Measurements from ENCODE around the gene NOTCH1.

The NOTCH1 gene

GRCh38 chr9:136474974-136475865 lies 70.6 kb downstream of the NOTCH1 start:
- Mint-ChIP-seq H3K4me3 (no peak overlapping the region), H3K27ac (no peak overlapping the region), H3K27me3 (no peaks in the 10 kb centered on the region), H3K4me1 (peaks cover 35% of the 10 kb centered on the region), H3K9me3 (no peaks in the 10 kb centered on the region)
- ATAC-seq (no peak), DNase-seq (no peak)

- H3K9me3 Mint-ChIP-seq, result no peaks in the 10 kb centered on the region
- ATAC-seq (no peak), DNase-seq (no peak)
- H3K4me1 Mint-ChIP-seq, result peaks cover 24% of the 10 kb centered on the region
- H3K4me3 Mint-ChIP-seq, result no peak overlapping the region
- no peaks in the 10 kb centered on the region for H3K27me3 Mint-ChIP-seq
- H3K27ac Mint-ChIP-seq, result peak overlapping the region in 1 of 2 donors; percentile 74
Measured at GRCh38 chr9:136474021-136474640, 71.7 kb downstream of the NOTCH1 start.

DNA sequence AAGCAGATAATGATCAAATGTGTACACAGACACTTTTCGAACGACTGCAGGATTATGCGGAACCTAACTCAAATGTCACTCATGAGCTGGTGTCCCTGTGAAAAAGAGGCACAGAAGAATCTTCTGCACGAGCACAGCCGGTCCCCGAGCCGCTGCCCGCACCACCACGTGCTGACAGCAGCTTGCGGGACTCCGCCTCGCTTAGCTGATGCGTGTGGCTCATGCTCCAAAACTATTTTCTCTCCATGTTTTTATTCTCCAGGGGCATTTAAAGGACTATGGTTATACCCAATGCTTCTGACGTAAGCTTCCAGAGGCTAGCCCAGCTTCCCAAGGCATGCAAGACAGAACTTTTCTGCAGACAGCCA lies 72.5 kb downstream of the NOTCH1 start:
- ATAC-seq (no peak), DNase-seq (no peak)
- H3K4me1 Mint-ChIP-seq, result peaks cover 16% of the 10 kb centered on the region
- no peaks in the 10 kb centered on the region for H3K9me3 Mint-ChIP-seq
- H3K27ac Mint-ChIP-seq, result no peak overlapping the region
- no peak overlapping the region for H3K4me3 Mint-ChIP-seq
- H3K27me3 Mint-ChIP-seq, result no peaks in the 10 kb centered on the region

DNA sequence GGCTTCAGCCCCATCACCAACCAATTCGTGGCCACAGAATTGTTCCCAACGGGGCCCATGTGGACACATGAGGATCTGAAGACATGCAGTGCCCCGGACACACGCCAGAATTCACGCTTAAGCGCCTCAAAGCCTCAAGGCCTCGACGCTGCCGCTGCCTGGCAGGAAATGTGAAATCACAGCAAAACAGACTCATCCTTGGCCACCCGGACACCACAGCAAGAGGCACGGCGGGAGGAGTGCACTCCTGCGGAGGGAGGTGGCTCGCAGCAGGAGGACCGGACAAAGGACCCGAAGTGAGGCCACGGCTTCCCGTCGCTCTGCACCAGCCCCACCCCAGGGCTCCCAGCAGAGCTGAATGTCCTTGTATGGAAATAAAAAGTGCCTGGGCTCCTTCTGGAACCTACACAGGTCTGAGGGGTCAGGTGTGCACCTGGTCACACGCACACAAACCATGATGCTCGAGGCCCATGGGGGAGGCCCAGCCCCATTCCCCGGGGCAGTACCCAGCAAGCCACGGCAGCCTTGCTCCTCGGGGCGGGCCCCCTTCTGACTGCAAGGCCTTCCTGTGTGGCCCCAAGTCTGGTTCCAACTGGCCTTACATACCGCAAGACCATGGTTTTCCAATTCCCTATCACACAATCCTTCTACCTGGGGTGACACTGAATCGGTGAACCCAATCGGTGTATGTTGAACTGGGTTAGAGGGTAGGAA lies 73.1 kb downstream of the NOTCH1 start:
- H3K4me3 Mint-ChIP-seq, result no peak overlapping the region
- ATAC-seq (no peak), DNase-seq (no peak)
- H3K4me1 Mint-ChIP-seq, result peaks cover 15% of the 10 kb centered on the region
- no peaks in the 10 kb centered on the region for H3K9me3 Mint-ChIP-seq
- no peak overlapping the region for H3K27ac Mint-ChIP-seq
- no peaks in the 10 kb centered on the region for H3K27me3 Mint-ChIP-seq

DNA sequence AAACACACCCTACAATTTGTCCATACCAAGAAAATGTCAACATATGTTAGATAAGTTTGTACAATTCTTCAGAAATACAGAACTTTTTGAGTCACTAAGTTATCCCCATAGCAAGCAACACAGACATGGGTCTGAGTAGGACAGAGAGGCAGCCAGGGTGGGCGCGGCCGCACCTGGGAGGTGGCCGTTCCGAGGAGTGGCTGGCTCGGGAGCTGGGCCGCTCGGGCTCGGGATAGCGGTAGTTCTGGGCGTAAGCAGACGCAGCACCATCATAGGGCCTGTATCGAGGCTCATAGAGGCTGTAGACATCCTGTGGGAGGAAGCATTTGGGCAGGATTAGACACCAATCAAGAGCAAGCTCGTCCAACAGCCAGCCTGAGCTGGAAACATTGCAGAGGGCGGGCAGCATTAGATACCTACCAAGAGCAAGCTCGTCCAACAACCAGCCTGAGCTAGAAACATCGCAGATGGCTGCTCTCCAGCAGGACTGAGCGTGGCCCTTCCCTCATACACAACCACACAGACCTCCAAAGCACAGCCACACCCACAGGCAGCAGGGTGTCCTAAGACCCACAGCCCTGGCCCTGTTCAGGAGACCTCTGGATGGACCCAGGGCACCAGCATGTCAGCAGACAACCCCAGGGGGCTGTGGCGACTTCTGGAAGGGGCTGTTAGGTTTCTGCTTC lies 73.9 kb downstream of the NOTCH1 start:
- no peak for ATAC-seq
- no peak for DNase-seq
- no peak overlapping the region for H3K27ac Mint-ChIP-seq
- no peaks in the 10 kb centered on the region for H3K27me3 Mint-ChIP-seq
- H3K9me3 Mint-ChIP-seq, result no peaks in the 10 kb centered on the region
- H3K4me3 Mint-ChIP-seq, result no peak overlapping the region
- peaks cover 15% of the 10 kb centered on the region for H3K4me1 Mint-ChIP-seq

GRCh38 chr9:136470792-136471469 lies 74.9 kb downstream of the NOTCH1 start:
- H3K27me3 Mint-ChIP-seq, result no peaks in the 10 kb centered on the region
- no peak overlapping the region for H3K4me3 Mint-ChIP-seq
- DNase-seq (no peak), ATAC-seq (no peak)
- H3K4me1 Mint-ChIP-seq, result peaks cover 15% of the 10 kb centered on the region
- H3K27ac Mint-ChIP-seq, result peak overlapping the region in 1 of 2 donors; percentile 27
- H3K9me3 Mint-ChIP-seq, result no peaks in the 10 kb centered on the region

DNA sequence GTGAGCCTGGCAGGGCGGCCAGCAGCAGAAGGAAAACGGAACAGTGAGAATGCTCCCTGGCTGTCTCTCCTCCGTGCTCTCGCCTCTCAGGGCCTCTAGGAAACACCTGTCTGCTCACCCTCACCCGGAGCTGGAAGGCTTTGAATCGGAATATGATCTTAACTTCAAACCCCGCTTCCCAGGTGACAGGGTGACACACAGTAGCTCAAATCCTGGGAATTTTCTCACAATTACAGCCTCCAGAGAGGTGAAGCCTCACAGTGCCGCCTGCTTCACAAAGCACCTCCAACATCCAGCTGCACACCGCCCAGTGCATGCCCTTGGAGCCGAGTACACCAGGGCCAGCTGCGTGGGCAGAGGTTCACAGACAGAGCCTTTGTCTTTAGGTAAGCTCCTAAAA lies 75.5 kb downstream of the NOTCH1 start:
- ATAC-seq (no peak), DNase-seq (no peak)
- no peaks in the 10 kb centered on the region for H3K27me3 Mint-ChIP-seq
- no peaks in the 10 kb centered on the region for H3K9me3 Mint-ChIP-seq
- H3K4me3 Mint-ChIP-seq, result no peak overlapping the region
- H3K27ac Mint-ChIP-seq, result no peak overlapping the region
- H3K4me1 Mint-ChIP-seq, result peaks cover 15% of the 10 kb centered on the region

GRCh38 chr9:136467766-136468165 lies 78.1 kb downstream of the NOTCH1 start:
- no peak overlapping the region for H3K27ac Mint-ChIP-seq
- no peaks in the 10 kb centered on the region for H3K27me3 Mint-ChIP-seq
- ATAC-seq, result no peak
- no peak for DNase-seq
- H3K4me1 Mint-ChIP-seq, result peaks cover 6% of the 10 kb centered on the region
- no peak overlapping the region for H3K4me3 Mint-ChIP-seq
- no peaks in the 10 kb centered on the region for H3K9me3 Mint-ChIP-seq

DNA sequence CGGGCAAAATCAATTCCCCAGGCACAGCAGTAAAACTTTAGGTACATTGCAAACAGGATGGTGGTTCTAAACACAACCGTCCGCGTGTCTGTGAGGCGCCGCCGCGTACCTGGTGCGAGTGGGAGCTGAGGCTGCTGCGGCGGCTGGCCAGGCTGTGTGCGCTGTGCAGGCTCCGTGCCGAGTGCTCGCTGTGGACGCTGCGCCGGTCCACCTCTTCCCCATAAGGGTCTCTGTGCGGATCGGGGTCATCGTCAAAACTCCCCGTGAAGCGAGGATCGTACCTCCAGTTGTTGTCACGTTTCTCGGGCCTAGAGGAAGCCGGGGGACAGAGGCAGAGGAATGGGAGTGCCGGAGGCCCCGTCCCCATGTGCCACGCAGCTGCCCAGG lies 79.7 kb downstream of the NOTCH1 start:
- Mint-ChIP-seq H3K9me3 (no peaks in the 10 kb centered on the region), H3K4me1 (peaks cover 6% of the 10 kb centered on the region), H3K4me3 (no peak overlapping the region), H3K27me3 (no peaks in the 10 kb centered on the region), H3K27ac (no peak overlapping the region)
- ATAC-seq (no peak), DNase-seq (no peak)

DNA sequence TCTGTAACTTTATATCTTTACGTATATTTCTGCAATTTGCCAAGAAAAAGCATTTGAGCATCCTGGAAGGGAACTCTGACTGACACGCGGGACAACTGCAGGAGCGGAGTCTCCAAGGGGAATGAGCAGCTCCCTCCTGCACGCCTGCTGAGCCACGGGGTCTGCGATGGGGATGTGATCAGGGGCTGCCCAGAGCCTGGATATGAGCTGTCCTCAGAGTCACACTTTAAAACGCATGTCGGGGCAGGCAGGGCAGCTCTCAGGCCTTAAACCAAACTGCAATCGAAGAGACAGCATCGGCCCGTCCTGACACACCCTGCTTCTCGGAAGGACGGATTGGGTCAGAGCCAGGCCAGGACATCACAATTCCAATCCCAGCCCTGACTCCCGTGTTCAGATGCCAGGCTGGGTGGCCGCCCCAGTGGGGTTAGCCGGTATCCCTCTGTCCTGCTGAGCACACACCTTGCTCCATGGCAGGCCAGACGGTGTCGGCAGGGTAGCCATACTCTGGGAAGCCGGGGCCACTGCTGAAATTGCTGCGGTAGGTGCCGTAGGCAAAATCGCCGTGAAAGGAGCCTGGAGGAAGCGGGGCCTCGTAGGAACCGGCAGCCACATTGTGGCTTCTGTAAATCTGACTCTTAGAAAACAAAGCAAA lies 80.2 kb downstream of the NOTCH1 start:
- H3K4me3 Mint-ChIP-seq, result no peak overlapping the region
- DNase-seq (no peak), ATAC-seq (no peak)
- no peaks in the 10 kb centered on the region for H3K9me3 Mint-ChIP-seq
- H3K4me1 Mint-ChIP-seq, result peaks cover 6% of the 10 kb centered on the region
- no peaks in the 10 kb centered on the region for H3K27me3 Mint-ChIP-seq
- peak overlapping the region in 1 of 2 donors; percentile 34 for H3K27ac Mint-ChIP-seq

DNA sequence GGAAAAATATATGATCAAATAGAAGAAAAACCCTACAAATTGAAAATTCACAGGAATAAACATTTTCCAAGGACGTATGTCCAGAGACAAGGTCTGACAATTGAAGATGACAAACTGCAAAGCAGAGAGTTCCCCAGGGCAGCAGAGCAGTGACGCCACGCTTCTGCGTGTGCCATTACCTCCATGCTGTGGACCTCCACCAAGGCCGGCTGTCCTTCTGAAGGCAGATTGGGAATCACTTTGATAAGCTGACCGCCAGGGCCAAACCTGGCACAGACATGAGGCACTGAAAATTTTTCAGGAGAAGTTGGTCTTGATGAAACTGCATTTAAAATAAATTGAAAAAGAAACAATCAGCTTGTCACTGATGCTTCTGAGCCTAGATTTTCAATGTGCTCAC lies 81.6 kb downstream of the NOTCH1 start:
- no peak for ATAC-seq
- Mint-ChIP-seq H3K27ac (peak overlapping the region in 1 of 2 donors; percentile 91), H3K4me1 (peaks cover 6% of the 10 kb centered on the region), H3K9me3 (no peaks in the 10 kb centered on the region), H3K27me3 (no peaks in the 10 kb centered on the region), H3K4me3 (no peak overlapping the region)
- no peak for DNase-seq

GRCh38 chr9:136463578-136463977 lies 82.3 kb downstream of the NOTCH1 start:
- ATAC-seq (no peak), DNase-seq (no peak)
- H3K27ac Mint-ChIP-seq, result peak overlapping the region in 1 of 2 donors; percentile 59
- H3K9me3 Mint-ChIP-seq, result no peaks in the 10 kb centered on the region
- H3K4me1 Mint-ChIP-seq, result peaks cover 6% of the 10 kb centered on the region
- H3K27me3 Mint-ChIP-seq, result no peaks in the 10 kb centered on the region
- no peak overlapping the region for H3K4me3 Mint-ChIP-seq

- H3K27me3 Mint-ChIP-seq, result no peaks in the 10 kb centered on the region
- H3K4me1 Mint-ChIP-seq, result peaks cover 6% of the 10 kb centered on the region
- DNase-seq (no peak), ATAC-seq (no peak)
- H3K27ac Mint-ChIP-seq, result peak overlapping the region in 1 of 2 donors; percentile 66
- H3K9me3 Mint-ChIP-seq, result no peaks in the 10 kb centered on the region
- H3K4me3 Mint-ChIP-seq, result no peak overlapping the region
Measured at GRCh38 chr9:136462664-136463063, 83.2 kb downstream of the NOTCH1 start.

DNA sequence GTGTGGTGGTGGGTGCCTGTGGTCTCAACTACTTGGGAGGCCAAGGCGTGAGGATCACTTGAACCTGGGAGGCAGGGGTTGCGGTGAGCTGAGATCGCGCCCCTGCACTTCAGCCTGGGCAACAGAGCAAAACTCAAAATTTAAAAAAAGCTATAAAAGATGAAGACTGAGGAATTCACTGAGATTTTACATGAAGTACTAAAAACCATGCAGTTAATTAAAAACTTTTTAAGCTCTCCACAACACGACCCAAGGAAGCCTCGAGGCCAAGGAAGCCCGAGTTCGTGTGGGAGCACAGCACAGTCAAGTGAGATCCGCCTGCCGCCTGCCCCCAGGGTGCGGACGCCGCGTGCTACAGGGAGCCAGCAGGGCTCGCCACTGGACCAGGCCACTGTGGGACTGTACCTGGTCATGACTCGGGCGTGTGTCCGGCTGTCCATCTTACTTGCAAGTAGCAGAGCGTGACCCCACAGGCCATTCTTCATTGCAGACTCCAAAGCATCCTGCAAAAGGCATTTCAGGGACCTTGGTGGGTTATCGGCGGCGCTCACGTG lies 85.0 kb downstream of the NOTCH1 start:
- no peaks in the 10 kb centered on the region for H3K9me3 Mint-ChIP-seq
- ATAC-seq (no peak), DNase-seq (no peak)
- H3K27ac Mint-ChIP-seq, result peak overlapping the region in 1 of 2 donors; percentile 27
- no peak overlapping the region for H3K4me3 Mint-ChIP-seq
- no peaks in the 10 kb centered on the region for H3K27me3 Mint-ChIP-seq
- H3K4me1 Mint-ChIP-seq, result peaks cover 6% of the 10 kb centered on the region

Measured in stimulated activated naive CD8-positive, alpha-beta T cell treated with anti-CD3 and anti-CD28 coated beads, Interleukin-15, amount 100 ng/mL, for 72 hours (primary cell).